Measurements from ENCODE around the gene MED31.
A peak's percentile ranks its signal among the peaks of the same experiment; 100 is the strongest.

Gene MED31

DNA sequence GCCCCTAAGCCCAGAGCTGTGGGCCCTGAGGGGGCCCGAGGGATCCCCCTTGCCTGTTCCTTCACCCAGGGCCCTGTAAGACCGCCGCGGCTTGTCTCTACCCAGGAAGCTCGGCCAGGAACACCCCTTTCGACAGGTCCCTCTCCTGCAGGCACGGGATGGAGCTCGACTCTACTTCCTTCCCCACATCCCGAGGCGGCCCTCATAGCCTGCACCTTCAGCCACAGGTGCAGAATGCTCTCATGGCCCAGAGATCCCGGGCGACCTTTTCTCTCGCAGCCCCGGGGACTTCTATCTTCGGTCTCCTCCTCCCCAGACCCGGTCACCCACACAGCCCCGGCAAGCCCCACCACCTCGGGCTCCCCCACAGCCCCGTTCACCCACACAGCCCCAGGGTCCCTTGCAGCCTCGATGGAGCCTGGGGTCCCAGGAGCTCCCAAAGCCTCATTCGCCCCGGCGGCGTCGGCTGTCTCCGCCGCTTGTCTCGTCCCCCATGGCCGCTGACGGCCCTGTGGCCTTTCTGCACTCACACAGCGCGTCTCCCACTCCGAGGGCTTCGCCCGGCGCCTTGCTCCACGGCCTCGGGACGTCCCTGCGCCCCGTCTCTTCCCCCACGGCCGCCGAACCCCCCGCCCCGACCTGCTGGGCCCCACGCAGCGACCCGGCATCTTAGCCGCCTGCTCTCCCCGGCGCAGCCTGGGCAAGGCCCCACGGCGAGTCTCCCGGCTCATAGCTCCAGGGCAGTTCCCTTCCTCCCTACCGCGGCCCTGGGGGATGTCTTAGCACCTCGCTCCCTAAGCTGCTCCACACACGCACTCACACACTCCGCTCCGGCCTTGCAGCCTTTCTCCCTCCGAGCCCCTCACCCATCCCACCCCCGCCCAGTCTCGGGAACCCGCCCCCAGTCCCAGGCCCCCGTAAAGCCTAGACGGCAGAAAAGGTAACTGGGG, 11.5 kb downstream of the MED31 start (continued):
- TF ChIP-seq FEZF1 (tag by site-specific recombination; IDR thresholded peaks at IDR 0.05) = no peak
- no peak for TF ChIP-seq KLF8 (tag by site-specific recombination; IDR thresholded peaks at IDR 0.05)
- TF ChIP-seq, protein P1, sequence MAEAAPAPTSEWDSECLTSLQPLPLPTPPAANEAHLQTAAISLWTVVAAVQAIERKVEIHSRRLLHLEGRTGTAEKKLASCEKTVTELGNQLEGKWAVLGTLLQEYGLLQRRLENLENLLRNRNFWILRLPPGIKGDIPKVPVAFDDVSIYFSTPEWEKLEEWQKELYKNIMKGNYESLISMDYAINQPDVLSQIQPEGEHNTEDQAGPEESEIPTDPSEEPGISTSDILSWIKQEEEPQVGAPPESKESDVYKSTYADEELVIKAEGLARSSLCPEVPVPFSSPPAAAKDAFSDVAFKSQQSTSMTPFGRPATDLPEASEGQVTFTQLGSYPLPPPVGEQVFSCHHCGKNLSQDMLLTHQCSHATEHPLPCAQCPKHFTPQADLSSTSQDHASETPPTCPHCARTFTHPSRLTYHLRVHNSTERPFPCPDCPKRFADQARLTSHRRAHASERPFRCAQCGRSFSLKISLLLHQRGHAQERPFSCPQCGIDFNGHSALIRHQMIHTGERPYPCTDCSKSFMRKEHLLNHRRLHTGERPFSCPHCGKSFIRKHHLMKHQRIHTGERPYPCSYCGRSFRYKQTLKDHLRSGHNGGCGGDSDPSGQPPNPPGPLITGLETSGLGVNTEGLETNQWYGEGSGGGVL (tag by site-specific recombination; IDR thresholded peaks at IDR 0.05) = peak; percentile 83
- TF ChIP-seq, protein P2, sequence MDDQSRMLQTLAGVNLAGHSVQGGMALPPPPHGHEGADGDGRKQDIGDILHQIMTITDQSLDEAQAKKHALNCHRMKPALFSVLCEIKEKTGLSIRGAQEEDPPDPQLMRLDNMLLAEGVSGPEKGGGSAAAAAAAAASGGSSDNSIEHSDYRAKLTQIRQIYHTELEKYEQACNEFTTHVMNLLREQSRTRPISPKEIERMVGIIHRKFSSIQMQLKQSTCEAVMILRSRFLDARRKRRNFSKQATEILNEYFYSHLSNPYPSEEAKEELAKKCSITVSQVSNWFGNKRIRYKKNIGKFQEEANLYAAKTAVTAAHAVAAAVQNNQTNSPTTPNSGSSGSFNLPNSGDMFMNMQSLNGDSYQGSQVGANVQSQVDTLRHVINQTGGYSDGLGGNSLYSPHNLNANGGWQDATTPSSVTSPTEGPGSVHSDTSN (CRISPR knock-in tag; IDR thresholded peaks at IDR 0.05) = 0 out of 2 replicates have a peak, but pooled peaks have one; percentile 28
- no peak for TF ChIP-seq ZNF184 (tag by site-specific recombination; IDR thresholded peaks at IDR 0.05)
- no peak for TF ChIP-seq KLF1 (tag by site-specific recombination; IDR thresholded peaks at IDR 0.05)
- TF ChIP-seq ZNF600 (tag by site-specific recombination; IDR thresholded peaks at IDR 0.05) = no peak
- TF ChIP-seq WT1 (tag by site-specific recombination; IDR thresholded peaks at IDR 0.05) = no peak
- no peak for TF ChIP-seq ZNF16 (tag by site-specific recombination; IDR thresholded peaks at IDR 0.05; ENCODE audit: low read depth)
- no peak for TF ChIP-seq ZFP3 (tag by site-specific recombination; IDR thresholded peaks at IDR 0.05; ENCODE audit: low read depth)
- no peak for TF ChIP-seq MEIS1 (CRISPR knock-in tag; IDR thresholded peaks at IDR 0.05; ENCODE audit: borderline replicate concordance)
- no peak for TF ChIP-seq HOXD13 (CRISPR knock-in tag; IDR thresholded peaks at IDR 0.05; ENCODE audit: borderline replicate concordance)
- no peak for TF ChIP-seq ZNF2 (tag by site-specific recombination; IDR thresholded peaks at IDR 0.05)
- no peak for TF ChIP-seq ZNF571 (tag by site-specific recombination; IDR thresholded peaks at IDR 0.05)
- TF ChIP-seq, protein P3, sequence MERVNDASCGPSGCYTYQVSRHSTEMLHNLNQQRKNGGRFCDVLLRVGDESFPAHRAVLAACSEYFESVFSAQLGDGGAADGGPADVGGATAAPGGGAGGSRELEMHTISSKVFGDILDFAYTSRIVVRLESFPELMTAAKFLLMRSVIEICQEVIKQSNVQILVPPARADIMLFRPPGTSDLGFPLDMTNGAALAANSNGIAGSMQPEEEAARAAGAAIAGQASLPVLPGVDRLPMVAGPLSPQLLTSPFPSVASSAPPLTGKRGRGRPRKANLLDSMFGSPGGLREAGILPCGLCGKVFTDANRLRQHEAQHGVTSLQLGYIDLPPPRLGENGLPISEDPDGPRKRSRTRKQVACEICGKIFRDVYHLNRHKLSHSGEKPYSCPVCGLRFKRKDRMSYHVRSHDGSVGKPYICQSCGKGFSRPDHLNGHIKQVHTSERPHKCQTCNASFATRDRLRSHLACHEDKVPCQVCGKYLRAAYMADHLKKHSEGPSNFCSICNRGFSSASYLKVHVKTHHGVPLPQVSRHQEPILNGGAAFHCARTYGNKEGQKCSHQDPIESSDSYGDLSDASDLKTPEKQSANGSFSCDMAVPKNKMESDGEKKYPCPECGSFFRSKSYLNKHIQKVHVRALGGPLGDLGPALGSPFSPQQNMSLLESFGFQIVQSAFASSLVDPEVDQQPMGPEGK (tag by site-specific recombination; IDR thresholded peaks at IDR 0.05) = no peak
- no peak for TF ChIP-seq ZNF785 (tag by site-specific recombination; IDR thresholded peaks at IDR 0.05)
- TF ChIP-seq, protein P4, sequence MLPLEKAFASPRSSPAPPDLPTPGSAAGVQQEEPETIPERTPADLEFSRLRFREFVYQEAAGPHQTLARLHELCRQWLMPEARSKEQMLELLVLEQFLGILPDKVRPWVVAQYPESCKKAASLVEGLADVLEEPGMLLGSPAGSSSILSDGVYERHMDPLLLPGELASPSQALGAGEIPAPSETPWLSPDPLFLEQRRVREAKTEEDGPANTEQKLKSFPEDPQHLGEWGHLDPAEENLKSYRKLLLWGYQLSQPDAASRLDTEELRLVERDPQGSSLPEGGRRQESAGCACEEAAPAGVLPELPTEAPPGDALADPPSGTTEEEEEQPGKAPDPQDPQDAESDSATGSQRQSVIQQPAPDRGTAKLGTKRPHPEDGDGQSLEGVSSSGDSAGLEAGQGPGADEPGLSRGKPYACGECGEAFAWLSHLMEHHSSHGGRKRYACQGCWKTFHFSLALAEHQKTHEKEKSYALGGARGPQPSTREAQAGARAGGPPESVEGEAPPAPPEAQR (tag by site-specific recombination; IDR thresholded peaks at IDR 0.05) = no peak
- TF ChIP-seq ZBTB8A (tag by site-specific recombination; IDR thresholded peaks at IDR 0.05) = no peak
- peak; percentile 86 for TF ChIP-seq GLIS2 (tag by site-specific recombination; IDR thresholded peaks at IDR 0.05)
- TF ChIP-seq ZNF548 (tag by site-specific recombination; IDR thresholded peaks at IDR 0.05) = no peak
- TF ChIP-seq ZIC2 (tag by site-specific recombination; IDR thresholded peaks at IDR 0.05) = peak; percentile 82
- TF ChIP-seq SP2 (tag by site-specific recombination; IDR thresholded peaks at IDR 0.05) = no peak
- TF ChIP-seq, protein P5, sequence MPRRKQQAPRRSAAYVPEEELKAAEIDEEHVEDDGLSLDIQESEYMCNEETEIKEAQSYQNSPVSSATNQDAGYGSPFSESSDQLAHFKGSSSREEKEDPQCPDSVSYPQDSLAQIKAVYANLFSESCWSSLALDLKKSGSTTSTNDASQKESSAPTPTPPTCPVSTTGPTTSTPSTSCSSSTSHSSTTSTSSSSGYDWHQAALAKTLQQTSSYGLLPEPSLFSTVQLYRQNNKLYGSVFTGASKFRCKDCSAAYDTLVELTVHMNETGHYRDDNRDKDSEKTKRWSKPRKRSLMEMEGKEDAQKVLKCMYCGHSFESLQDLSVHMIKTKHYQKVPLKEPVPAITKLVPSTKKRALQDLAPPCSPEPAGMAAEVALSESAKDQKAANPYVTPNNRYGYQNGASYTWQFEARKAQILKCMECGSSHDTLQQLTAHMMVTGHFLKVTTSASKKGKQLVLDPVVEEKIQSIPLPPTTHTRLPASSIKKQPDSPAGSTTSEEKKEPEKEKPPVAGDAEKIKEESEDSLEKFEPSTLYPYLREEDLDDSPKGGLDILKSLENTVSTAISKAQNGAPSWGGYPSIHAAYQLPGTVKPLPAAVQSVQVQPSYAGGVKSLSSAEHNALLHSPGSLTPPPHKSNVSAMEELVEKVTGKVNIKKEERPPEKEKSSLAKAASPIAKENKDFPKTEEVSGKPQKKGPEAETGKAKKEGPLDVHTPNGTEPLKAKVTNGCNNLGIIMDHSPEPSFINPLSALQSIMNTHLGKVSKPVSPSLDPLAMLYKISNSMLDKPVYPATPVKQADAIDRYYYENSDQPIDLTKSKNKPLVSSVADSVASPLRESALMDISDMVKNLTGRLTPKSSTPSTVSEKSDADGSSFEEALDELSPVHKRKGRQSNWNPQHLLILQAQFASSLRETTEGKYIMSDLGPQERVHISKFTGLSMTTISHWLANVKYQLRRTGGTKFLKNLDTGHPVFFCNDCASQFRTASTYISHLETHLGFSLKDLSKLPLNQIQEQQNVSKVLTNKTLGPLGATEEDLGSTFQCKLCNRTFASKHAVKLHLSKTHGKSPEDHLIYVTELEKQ (tag by site-specific recombination; IDR thresholded peaks at IDR 0.05; ENCODE audit: borderline replicate concordance) = no peak
- 0 out of 2 replicates have a peak, but pooled peaks have one; percentile 17 for TF ChIP-seq ZFHX2 (tag by site-specific recombination; conservative IDR thresholded peaks at IDR 0.05)
- TF ChIP-seq ZNF610 (tag by site-specific recombination; IDR thresholded peaks at IDR 0.05; ENCODE audit: borderline replicate concordance) = no peak
- TF ChIP-seq ZNF777 (tag by site-specific recombination; IDR thresholded peaks at IDR 0.05; ENCODE audit: borderline replicate concordance) = no peak
- no peak for TF ChIP-seq ZNF621 (tag by site-specific recombination; IDR thresholded peaks at IDR 0.05)
- TF ChIP-seq, protein P6, sequence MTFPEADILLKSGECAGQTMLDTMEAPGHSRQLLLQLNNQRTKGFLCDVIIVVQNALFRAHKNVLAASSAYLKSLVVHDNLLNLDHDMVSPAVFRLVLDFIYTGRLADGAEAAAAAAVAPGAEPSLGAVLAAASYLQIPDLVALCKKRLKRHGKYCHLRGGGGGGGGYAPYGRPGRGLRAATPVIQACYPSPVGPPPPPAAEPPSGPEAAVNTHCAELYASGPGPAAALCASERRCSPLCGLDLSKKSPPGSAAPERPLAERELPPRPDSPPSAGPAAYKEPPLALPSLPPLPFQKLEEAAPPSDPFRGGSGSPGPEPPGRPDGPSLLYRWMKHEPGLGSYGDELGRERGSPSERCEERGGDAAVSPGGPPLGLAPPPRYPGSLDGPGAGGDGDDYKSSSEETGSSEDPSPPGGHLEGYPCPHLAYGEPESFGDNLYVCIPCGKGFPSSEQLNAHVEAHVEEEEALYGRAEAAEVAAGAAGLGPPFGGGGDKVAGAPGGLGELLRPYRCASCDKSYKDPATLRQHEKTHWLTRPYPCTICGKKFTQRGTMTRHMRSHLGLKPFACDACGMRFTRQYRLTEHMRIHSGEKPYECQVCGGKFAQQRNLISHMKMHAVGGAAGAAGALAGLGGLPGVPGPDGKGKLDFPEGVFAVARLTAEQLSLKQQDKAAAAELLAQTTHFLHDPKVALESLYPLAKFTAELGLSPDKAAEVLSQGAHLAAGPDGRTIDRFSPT (tag by site-specific recombination; IDR thresholded peaks at IDR 0.05) = no peak

Measured in HEK293 (cell line).